Stimulated activated CD8-positive, alpha-beta memory T cell treated with anti-CD3 and anti-CD28 coated beads, Interleukin-15, amount 100 ng/mL, for 1 hour (primary cell): ENCODE measurements around the gene TPRG1L.

Experiments used
- DNase-seq: peaks from one replicate; pipeline ENCODE4 v3.0.0-alpha.2; 2020; ENCODE audit warnings: low read depth

The TPRG1L gene

GRCh38 chr1:3663999-3664699 lies 39.3 kb downstream of the TPRG1L start:
- no peak for DNase-seq

- DNase-seq, result no peak
Observed at GRCh38 chr1:3664700-3665375, 40.0 kb downstream of the TPRG1L start.

- DNase-seq, result no peak
Observed at GRCh38 chr1:3668148-3668547, 43.3 kb downstream of the TPRG1L start.

GRCh38 chr1:3668585-3669300 lies 43.9 kb downstream of the TPRG1L start:
- no peak for DNase-seq

GRCh38 chr1:3669421-3669821 lies 44.6 kb downstream of the TPRG1L start:
- DNase-seq, result no peak

GRCh38 chr1:3669971-3670431 lies 45.2 kb downstream of the TPRG1L start:
- no peak for DNase-seq

GRCh38 chr1:3670823-3671265 lies 46.0 kb downstream of the TPRG1L start:
- no peak for DNase-seq

GRCh38 chr1:3671371-3672180 lies 46.8 kb downstream of the TPRG1L start:
- no peak for DNase-seq

GRCh38 chr1:3672231-3672970 lies 47.6 kb downstream of the TPRG1L start:
- DNase-seq, result no peak

GRCh38 chr1:3672971-3673361 lies 48.2 kb downstream of the TPRG1L start:
- no peak for DNase-seq

- DNase-seq, result no peak
Observed at GRCh38 chr1:3673381-3674099, 48.7 kb downstream of the TPRG1L start.

- DNase-seq, result no peak
Observed at GRCh38 chr1:3674100-3675094, 49.6 kb downstream of the TPRG1L start.

GRCh38 chr1:3675436-3675835 lies 50.6 kb downstream of the TPRG1L start:
- DNase-seq, result no peak

- no peak for DNase-seq
Observed at GRCh38 chr1:3676581-3677470, 52.0 kb downstream of the TPRG1L start.

- DNase-seq, result no peak
Observed at GRCh38 chr1:3677484-3677883, 52.7 kb downstream of the TPRG1L start.

- no peak for DNase-seq
Observed at GRCh38 chr1:3678361-3679097, 53.7 kb downstream of the TPRG1L start.

- DNase-seq, result no peak
Observed at GRCh38 chr1:3679098-3679555, 54.3 kb downstream of the TPRG1L start.
